Progenitor cell of endocrine pancreas (in vitro differentiated cells): Measurements from ENCODE around the gene WIPI1. TPM values are rescaled to one million over a fixed set of nuclear protein-coding genes. Genes with fewer than 3 reads are reported as not detected.

Experiments used
- DNase-seq: peaks from one replicate; pipeline ENCODE4 v3.0.0; 2021; ENCODE audit warnings: low spot score; ENCODE audit not compliant: unreplicated experiment
- H3K27ac Mint-ChIP-seq: 2 replicates; pipeline ENCODE4 v1.8.0; 2021; ENCODE audit warnings: mild to moderate bottlenecking, moderate library complexity, mixed read lengths
- H3K27me3 Mint-ChIP-seq: 2 replicates; pipeline ENCODE4 v1.8.0; 2021; ENCODE audit warnings: mixed read lengths
- H3K36me3 Mint-ChIP-seq: 2 replicates; pipeline ENCODE4 v1.8.0; 2022; ENCODE audit warnings: mixed read lengths; ENCODE audit not compliant: insufficient read depth
- H3K4me1 Mint-ChIP-seq: 2 replicates; pipeline ENCODE4 v1.8.0; 2021; ENCODE audit warnings: low read depth, mixed read lengths
- H3K4me3 Mint-ChIP-seq: 2 replicates; pipeline ENCODE4 v1.8.0; 2021; ENCODE audit warnings: low read depth, mild to moderate bottlenecking, moderate library complexity, mixed read lengths
- H3K9me3 Mint-ChIP-seq: 2 replicates; pipeline ENCODE4 v1.8.0; 2021; ENCODE audit warnings: low read depth, mixed read lengths
- CTCF ChIP-seq: fragments of 200-600 bp; sonication (generic); IDR thresholded peaks from one replicate; pipeline ENCODE4 v1.5.0; 2021; ENCODE audit warnings: antibody characterized with exemption, mild to moderate bottlenecking; ENCODE audit not compliant: unreplicated experiment
- total RNA-seq: library from RNA; stranded (reverse); gene quantifications from 2 replicates; pipeline ENCODE4 v1.2.1, GENCODE V29; 2021

Gene WIPI1
- total RNA-seq, 1 donor from 2014 or later: 53.5 TPM

GRCh38 chr17:68397108-68397536 lies 60.2 kb downstream of the WIPI1 start:
- Mint-ChIP-seq H3K4me3 (no peak overlapping the region), H3K9me3 (no peaks in the 10 kb centered on the region), H3K27me3 (peaks cover 6% of the 10 kb centered on the region), H3K36me3 (no peaks in the 10 kb centered on the region), H3K4me1 (peaks cover 2% of the 10 kb centered on the region), H3K27ac (no peak overlapping the region)
- no peak for TF ChIP-seq CTCF
- no peak for DNase-seq

- Mint-ChIP-seq H3K4me1 (peaks cover 2% of the 10 kb centered on the region), H3K27ac (no peak overlapping the region), H3K4me3 (no peak overlapping the region), H3K9me3 (no peaks in the 10 kb centered on the region), H3K36me3 (no peaks in the 10 kb centered on the region), H3K27me3 (peaks cover 6% of the 10 kb centered on the region)
- TF ChIP-seq CTCF: no peak
- no peak for DNase-seq
Measured at GRCh38 chr17:68396226-68397107, 60.8 kb downstream of the WIPI1 start.

- H3K9me3 Mint-ChIP-seq: no peaks in the 10 kb centered on the region
- peaks cover 2% of the 10 kb centered on the region for H3K4me1 Mint-ChIP-seq
- no peak for TF ChIP-seq CTCF
Measured at GRCh38 chr17:68394608-68395331, 62.5 kb downstream of the WIPI1 start.

GRCh38 chr17:68391561-68392268 lies 65.6 kb downstream of the WIPI1 start:
- H3K9me3 Mint-ChIP-seq: no peaks in the 10 kb centered on the region
- DNase-seq: no peak
- H3K27me3 Mint-ChIP-seq: peaks cover 7% of the 10 kb centered on the region
- no peak for TF ChIP-seq CTCF
- H3K27ac Mint-ChIP-seq: no peak overlapping the region
- H3K36me3 Mint-ChIP-seq: no peaks in the 10 kb centered on the region
- peaks cover 5% of the 10 kb centered on the region for H3K4me1 Mint-ChIP-seq
- no peak overlapping the region for H3K4me3 Mint-ChIP-seq

More at GRCh38 chr17:68394608-68395331, 62.5 kb downstream of the WIPI1 start:
- no peak overlapping the region for H3K27ac Mint-ChIP-seq
- no peak for DNase-seq
- no peak overlapping the region for H3K4me3 Mint-ChIP-seq
- H3K27me3 Mint-ChIP-seq: peaks cover 3% of the 10 kb centered on the region
- no peaks in the 10 kb centered on the region for H3K36me3 Mint-ChIP-seq

GRCh38 chr17:68390888-68391545 lies 66.3 kb downstream of the WIPI1 start:
- DNase-seq: no peak
- H3K4me3 Mint-ChIP-seq: no peak overlapping the region
- no peak for TF ChIP-seq CTCF
- peaks cover 5% of the 10 kb centered on the region for H3K4me1 Mint-ChIP-seq
- H3K27ac Mint-ChIP-seq: no peak overlapping the region
- H3K27me3 Mint-ChIP-seq: peaks cover 7% of the 10 kb centered on the region
- no peaks in the 10 kb centered on the region for H3K9me3 Mint-ChIP-seq
- H3K36me3 Mint-ChIP-seq: no peaks in the 10 kb centered on the region
